Naive thymus-derived CD8-positive, alpha-beta T cell (primary cell): Measurements from ENCODE around the gene VPS8. TPM values are rescaled to one million over a fixed set of nuclear protein-coding genes. Genes with fewer than 3 reads are reported as not detected.

ENCODE experiments used
- ATAC-seq, 2 donors: fragments of 150-1000 bp; cut with Tn5 transposase in 1 of 2; sonication (Bioruptor Pico), chemical (Tn5 transposase) in 1 of 2; 1 replicate in 1 of 2; 2 replicates in 1 of 2; pipeline ENCODE4 v1.10.0; 2021; ENCODE audit warnings: mild to moderate bottlenecking in 2 of 2, moderate library complexity in 2 of 2
- POLR2A ChIA-PET: fragments of 350-600 bp; sonication (Branson Sonifier 250); formaldehyde crosslinking; loops from one replicate; lab custom pipeline; 2021; ENCODE audit warnings: antibody characterized with exemption; lab: Charles Lee
- DNase-seq, 10 donors: peaks; one replicate each; pipeline versions ENCODE4 v3.0.0 to v3.0.0-alpha.2; 2020 to 2022
- H3K27ac Mint-ChIP-seq, 10 donors: one replicate each; pipeline ENCODE4 v1.8.0; 2020 to 2022; ENCODE audit warnings: mild to moderate bottlenecking in 10 of 10, mixed read lengths in 10 of 10, moderate library complexity in 4 of 10, inconsistent platforms in 1 of 10
- H3K27me3 Mint-ChIP-seq, 5 donors: one replicate each; pipeline ENCODE4 v1.8.0; 2021 to 2022; ENCODE audit warnings: mixed read lengths in 5 of 5
- H3K36me3 Mint-ChIP-seq, 3 donors: one replicate each; pipeline ENCODE4 v1.8.0; 2020 to 2022; ENCODE audit warnings: mixed read lengths in 3 of 3, mild to moderate bottlenecking in 2 of 3, inconsistent platforms in 1 of 3
- H3K4me1 Mint-ChIP-seq, 4 donors: one replicate each; pipeline ENCODE4 v1.8.0; 2021 to 2022; ENCODE audit warnings: mixed read lengths in 4 of 4
- H3K4me3 Mint-ChIP-seq, 10 donors: one replicate each; pipeline ENCODE4 v1.8.0; 2020 to 2022; ENCODE audit warnings: mild to moderate bottlenecking in 10 of 10, mixed read lengths in 10 of 10, moderate library complexity in 6 of 10, inconsistent platforms in 1 of 10
- H3K9me3 Mint-ChIP-seq, 9 donors: one replicate each; pipeline ENCODE4 v1.8.0; 2020 to 2022; ENCODE audit warnings: mixed read lengths in 9 of 9, mild to moderate bottlenecking in 3 of 9, inconsistent platforms in 1 of 9, moderate library complexity in 1 of 9
- polyA plus RNA-seq, 3 donors: library from polyadenylated mRNA; unstranded; fragments of 300-500 nt; fragmentation: Illumina TruSeq; gene quantifications; one replicate each; pipeline ENCODE4 v1.2.3, GENCODE V29; 2021
- total RNA-seq, 8 experiments: library from RNA in 2 of 8; stranded (reverse) in 2 of 8; gene quantifications; one replicate each; pipeline ENCODE4 v1.2.3 and lab custom pipeline; 2021 to 2026

The VPS8 gene
- total and polyA plus RNA-seq, 5 experiments from 2014 or later = 19.0 to 105 (median 30.8) TPM

- DNase-seq (no peak), ATAC-seq (no peak)
- H3K27ac Mint-ChIP-seq = no peak overlapping the region
- POLR2A ChIA-PET = no interaction called here
- H3K4me3 Mint-ChIP-seq = no peak overlapping the region
- no peaks in the 10 kb centered on the region for H3K9me3 Mint-ChIP-seq
- H3K36me3 Mint-ChIP-seq = peaks cover 0 to 36% (median 23%) of the 10 kb centered on the region in 3 donors
- peaks cover 27 to 64% (median 44%) of the 10 kb centered on the region in 4 donors for H3K4me1 Mint-ChIP-seq
- H3K27me3 Mint-ChIP-seq = no peaks in the 10 kb centered on the region
Measured at GRCh38 chr3:184820525-184820924, 8.6 kb downstream of the VPS8 start.

GRCh38 chr3:184821034-184821433 lies 9.1 kb downstream of the VPS8 start:
- H3K27me3 Mint-ChIP-seq = no peaks in the 10 kb centered on the region
- POLR2A ChIA-PET = no interaction called here
- no peak for DNase-seq
- no peak for ATAC-seq
- peaks cover 0 to 38% (median 26%) of the 10 kb centered on the region in 3 donors for H3K36me3 Mint-ChIP-seq
- no peaks in the 10 kb centered on the region for H3K9me3 Mint-ChIP-seq
- peaks cover 24 to 59% (median 40%) of the 10 kb centered on the region in 4 donors for H3K4me1 Mint-ChIP-seq
- H3K4me3 Mint-ChIP-seq = no peak overlapping the region
- H3K27ac Mint-ChIP-seq = no peak overlapping the region

- H3K27ac Mint-ChIP-seq = no peak overlapping the region
- H3K27me3 Mint-ChIP-seq = no peaks in the 10 kb centered on the region
- no peak overlapping the region for H3K4me3 Mint-ChIP-seq
- H3K36me3 Mint-ChIP-seq = peaks cover 0 to 36% (median 24%) of the 10 kb centered on the region in 3 donors
- DNase-seq = no peak
- POLR2A ChIA-PET = interaction anchor here (0.5 kb wide), 1 partner anchor 20 kb away, joined by 4 read pairs; no protein-coding TSS in a partner anchor
- peaks cover 20 to 49% (median 31%) of the 10 kb centered on the region in 4 donors for H3K4me1 Mint-ChIP-seq
- no peak for ATAC-seq
- no peaks in the 10 kb centered on the region for H3K9me3 Mint-ChIP-seq
Measured at GRCh38 chr3:184822081-184822480, 10.1 kb downstream of the VPS8 start.

- H3K27me3 Mint-ChIP-seq = no peaks in the 10 kb centered on the region
- H3K9me3 Mint-ChIP-seq = no peaks in the 10 kb centered on the region
- no peak for DNase-seq
- POLR2A ChIA-PET = interaction anchor here (0.5 to 1.0 kb wide), 2 partner anchors 18 to 20 kb away, joined by 3 to 4 read pairs; no protein-coding TSS in a partner anchor
- peaks cover 2 to 39% (median 25%) of the 10 kb centered on the region in 3 donors for H3K36me3 Mint-ChIP-seq
- H3K4me1 Mint-ChIP-seq = peaks cover 18 to 43% (median 26%) of the 10 kb centered on the region in 4 donors
- no peak overlapping the region for H3K4me3 Mint-ChIP-seq
- no peak overlapping the region for H3K27ac Mint-ChIP-seq
- ATAC-seq = no peak
Measured at GRCh38 chr3:184822654-184823053, 10.7 kb downstream of the VPS8 start.

- ATAC-seq (no peak), DNase-seq (no peak)
- no peak overlapping the region for H3K4me3 Mint-ChIP-seq
- H3K9me3 Mint-ChIP-seq = no peaks in the 10 kb centered on the region
- peaks cover 7 to 50% (median 26%) of the 10 kb centered on the region in 3 donors for H3K36me3 Mint-ChIP-seq
- POLR2A ChIA-PET = interaction anchor here (0.6 to 1.0 kb wide), 3 partner anchors 10 to 525 kb away, joined by 3 read pairs; partner anchors contain the start of gene VPS8
- H3K4me1 Mint-ChIP-seq = peaks cover 13 to 38% (median 21%) of the 10 kb centered on the region in 4 donors
- H3K27ac Mint-ChIP-seq = no peak overlapping the region
- H3K27me3 Mint-ChIP-seq = no peaks in the 10 kb centered on the region
Measured at GRCh38 chr3:184823990-184824389, 12.0 kb downstream of the VPS8 start.

GRCh38 chr3:184825121-184825820 lies 13.3 kb downstream of the VPS8 start:
- Mint-ChIP-seq H3K27me3 (no peaks in the 10 kb centered on the region), H3K4me1 (peaks cover 6 to 27% (median 16%) of the 10 kb centered on the region in 4 donors), H3K36me3 (peaks cover 7 to 58% (median 25%) of the 10 kb centered on the region in 3 donors), H3K4me3 (no peak overlapping the region), H3K9me3 (no peaks in the 10 kb centered on the region), H3K27ac (peak overlapping the region in 1 of 10 donors; percentile 8)
- DNase-seq (no peak), ATAC-seq (no peak)
- POLR2A ChIA-PET = no interaction called here

- peak overlapping the region in 1 of 10 donors; percentile 24 for H3K27ac Mint-ChIP-seq
Measured at GRCh38 chr3:184827572-184827971, 15.6 kb downstream of the VPS8 start.

DNA sequence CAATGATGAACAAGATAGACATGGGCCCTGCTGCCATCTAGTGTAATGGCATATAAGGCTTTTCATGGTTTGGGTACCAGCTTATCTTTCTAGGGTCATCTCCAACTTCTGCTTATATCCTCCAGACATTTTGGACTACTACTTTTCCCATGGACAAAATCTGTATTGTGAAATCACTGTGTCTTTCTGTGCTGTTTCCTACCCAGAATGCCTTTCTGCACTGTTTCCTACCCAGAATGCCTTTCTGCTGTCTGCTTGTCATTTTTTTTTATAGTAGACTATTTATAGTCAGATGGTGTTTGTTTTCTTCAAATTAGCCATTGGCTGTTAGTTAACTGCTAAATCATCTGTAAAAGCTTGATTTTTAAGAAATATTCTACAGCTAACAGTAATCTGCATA lies 20.1 kb downstream of the VPS8 start:
- Mint-ChIP-seq H3K27ac (peak overlapping the region in 2 of 10 donors; percentile 56 to 70), H3K9me3 (no peaks in the 10 kb centered on the region), H3K27me3 (no peaks in the 10 kb centered on the region), H3K4me3 (no peak overlapping the region), H3K4me1 (peaks cover 0 to 15% (median 7%) of the 10 kb centered on the region in 4 donors), H3K36me3 (peaks cover 19 to 95% (median 50%) of the 10 kb centered on the region in 3 donors)
- POLR2A ChIA-PET = interaction anchor here (1.0 kb wide), 1 partner anchor 20 kb away, joined by 3 read pairs; the partner anchor contains the start of gene VPS8
- no peak for ATAC-seq
- DNase-seq = no peak

More at GRCh38 chr3:184827572-184827971, 15.6 kb downstream of the VPS8 start:
- Mint-ChIP-seq H3K27me3 (no peaks in the 10 kb centered on the region), H3K36me3 (peaks cover 14 to 78% (median 40%) of the 10 kb centered on the region in 3 donors), H3K4me3 (no peak overlapping the region), H3K4me1 (peaks cover 3 to 26% (median 13%) of the 10 kb centered on the region in 4 donors), H3K9me3 (no peaks in the 10 kb centered on the region)
- ATAC-seq (no peak), DNase-seq (no peak)
- POLR2A ChIA-PET = no interaction called here

GRCh38 chr3:184832903-184833302 lies 20.9 kb downstream of the VPS8 start:
- Mint-ChIP-seq H3K4me3 (no peak overlapping the region), H3K9me3 (no peaks in the 10 kb centered on the region), H3K36me3 (peaks cover 16 to 95% (median 54%) of the 10 kb centered on the region in 3 donors), H3K27ac (peak overlapping the region in 1 of 10 donors; percentile 56), H3K27me3 (no peaks in the 10 kb centered on the region), H3K4me1 (peaks cover 0 to 19% (median 10%) of the 10 kb centered on the region in 4 donors)
- ATAC-seq (no peak), DNase-seq (no peak)
- POLR2A ChIA-PET = no interaction called here

DNA sequence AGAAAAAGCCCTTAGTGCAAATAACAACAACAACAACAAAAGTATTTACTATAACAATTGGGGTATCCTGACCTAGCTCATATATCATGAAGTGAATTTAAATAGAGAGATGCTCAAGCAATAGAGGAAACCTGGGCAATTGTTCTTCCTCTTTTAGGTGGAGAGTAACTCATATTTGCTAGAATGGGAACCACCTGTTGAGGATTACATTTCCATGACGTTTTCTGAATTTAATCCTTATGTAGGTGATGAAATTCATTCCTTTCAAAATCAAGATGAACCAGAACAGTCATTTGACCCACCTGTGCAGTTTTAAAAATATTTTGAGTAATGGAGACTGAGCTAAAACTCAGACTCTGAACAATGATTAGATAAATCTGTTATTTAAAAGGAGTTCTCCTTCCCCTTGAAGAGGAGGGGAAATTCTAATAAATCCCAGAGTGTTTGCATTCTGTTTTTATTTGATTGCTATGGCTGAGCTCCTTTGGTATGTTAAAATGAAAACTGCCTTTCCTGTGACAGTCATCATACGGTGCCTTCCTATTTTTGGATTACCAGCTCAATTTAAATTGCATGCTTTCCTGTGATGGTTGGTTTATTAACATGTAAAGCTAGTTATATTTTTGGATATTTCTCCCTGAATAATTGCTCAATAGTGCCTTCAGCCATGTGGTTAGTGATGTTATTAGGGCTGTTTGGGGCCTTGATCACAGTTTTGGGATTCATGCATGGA lies 24.3 kb downstream of the VPS8 start:
- peaks cover 5 to 90% (median 64%) of the 10 kb centered on the region in 3 donors for H3K36me3 Mint-ChIP-seq
- POLR2A ChIA-PET = no interaction called here
- no peak for DNase-seq
- H3K27ac Mint-ChIP-seq = no peak overlapping the region
- no peaks in the 10 kb centered on the region for H3K9me3 Mint-ChIP-seq
- peaks cover 0 to 12% (median 9%) of the 10 kb centered on the region in 4 donors for H3K4me1 Mint-ChIP-seq
- no peaks in the 10 kb centered on the region for H3K27me3 Mint-ChIP-seq
- ATAC-seq = no peak
- H3K4me3 Mint-ChIP-seq = no peak overlapping the region

DNA sequence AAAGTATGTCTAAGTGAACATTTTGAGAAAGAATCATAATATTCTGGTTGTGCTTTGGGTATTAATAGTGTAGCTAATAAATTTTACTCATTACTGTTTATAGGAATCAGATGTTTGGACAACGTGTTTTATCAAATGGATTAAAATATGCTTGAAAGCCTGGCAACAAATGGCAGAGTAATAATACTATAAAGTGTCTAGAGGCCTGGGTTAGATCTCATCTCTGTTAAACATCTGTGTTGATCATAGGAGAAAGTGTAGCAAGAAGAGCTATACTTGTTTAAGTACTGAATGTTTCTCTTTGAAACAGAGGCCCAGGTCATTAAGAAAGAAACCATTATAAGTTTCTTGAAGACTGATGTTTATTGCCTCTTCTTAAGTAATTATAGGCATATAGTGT lies 30.5 kb downstream of the VPS8 start:
- POLR2A ChIA-PET = no interaction called here
- Mint-ChIP-seq H3K27me3 (no peaks in the 10 kb centered on the region), H3K36me3 (peaks cover 0 to 63% (median 31%) of the 10 kb centered on the region in 3 donors), H3K27ac (no peak overlapping the region), H3K9me3 (no peaks in the 10 kb centered on the region), H3K4me3 (no peak overlapping the region), H3K4me1 (peaks cover 0 to 7% (median 1%) of the 10 kb centered on the region in 4 donors)
- DNase-seq = no peak
- no peak for ATAC-seq

DNA sequence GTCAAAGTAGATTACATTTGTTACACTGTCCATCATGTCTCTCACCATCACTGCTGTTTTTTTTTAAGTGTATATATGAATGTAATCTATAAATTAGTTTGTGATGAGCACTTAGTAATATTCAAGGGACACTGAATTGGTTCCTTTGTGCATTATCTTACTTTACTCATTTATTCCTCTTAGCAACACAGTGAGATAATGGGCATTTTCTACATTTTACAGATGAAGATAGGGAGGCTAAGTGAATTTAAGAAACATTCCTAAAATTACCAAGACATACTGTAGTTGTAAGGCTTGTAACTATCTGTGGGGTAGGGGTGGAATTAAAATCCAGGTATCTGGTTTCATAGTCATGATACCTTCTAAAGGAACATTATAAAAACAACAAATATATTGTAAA lies 33.9 kb downstream of the VPS8 start:
- Mint-ChIP-seq H3K36me3 (peaks cover 8 to 56% (median 20%) of the 10 kb centered on the region in 3 donors), H3K4me1 (peaks cover 0 to 2% (median 0%) of the 10 kb centered on the region in 4 donors), H3K4me3 (no peak overlapping the region), H3K9me3 (no peaks in the 10 kb centered on the region), H3K27ac (no peak overlapping the region), H3K27me3 (no peaks in the 10 kb centered on the region)
- no peak for DNase-seq
- no peak for ATAC-seq
- POLR2A ChIA-PET = no interaction called here

- H3K36me3 Mint-ChIP-seq = peaks cover 8 to 58% (median 19%) of the 10 kb centered on the region in 3 donors
- peaks cover 0 to 2% (median 0%) of the 10 kb centered on the region in 4 donors for H3K4me1 Mint-ChIP-seq
- H3K9me3 Mint-ChIP-seq = no peaks in the 10 kb centered on the region
- DNase-seq = no peak
- no peak for ATAC-seq
- no peaks in the 10 kb centered on the region for H3K27me3 Mint-ChIP-seq
- POLR2A ChIA-PET = no interaction called here
- no peak overlapping the region for H3K27ac Mint-ChIP-seq
- H3K4me3 Mint-ChIP-seq = no peak overlapping the region
Measured at GRCh38 chr3:184846496-184846895, 34.5 kb downstream of the VPS8 start.
